Islet of Langerhans (tissue), 1 donor: ENCODE data around the gene SPPL3.

Experiments
- FAIRE-seq: peaks from one replicate; lab custom pipeline; 2011; peaks lifted over from hg19 to GRCh38; lab: Jason Lieb, UNC

The SPPL3 gene

GRCh38 chr12:120720987-120721801, 183.0 kb downstream of the SPPL3 start:
- FAIRE-seq = no peak

GRCh38 chr12:120720234-120720986, 183.7 kb downstream of the SPPL3 start:
- no peak for FAIRE-seq

GRCh38 chr12:120719496-120720233, 184.5 kb downstream of the SPPL3 start:
- FAIRE-seq = no peak

- no peak for FAIRE-seq
Measured at GRCh38 chr12:120719072-120719471, 185.1 kb downstream of the SPPL3 start.

- FAIRE-seq = no peak
Measured at GRCh38 chr12:120718055-120718454, 186.1 kb downstream of the SPPL3 start.

GRCh38 chr12:120713861-120714482, 190.2 kb downstream of the SPPL3 start:
- no peak for FAIRE-seq

- FAIRE-seq = no peak
Measured at GRCh38 chr12:120712610-120713009, 191.5 kb downstream of the SPPL3 start.
